Cerebellar nuclear complex (tissue), 1 donor: ENCODE results near the gene OR10A3.
"Not testable (repeated sequence)": the region's sequence is repeated elsewhere in the genome, so short reads cannot be mapped to it uniquely, and the experiment has no call there.

ENCODE experiments used
- DNase-seq, 2 experiments: peaks; one replicate each; lab custom pipeline; 2025; lab: John Stamatoyannopoulos, UW

Gene OR10A3

DNA sequence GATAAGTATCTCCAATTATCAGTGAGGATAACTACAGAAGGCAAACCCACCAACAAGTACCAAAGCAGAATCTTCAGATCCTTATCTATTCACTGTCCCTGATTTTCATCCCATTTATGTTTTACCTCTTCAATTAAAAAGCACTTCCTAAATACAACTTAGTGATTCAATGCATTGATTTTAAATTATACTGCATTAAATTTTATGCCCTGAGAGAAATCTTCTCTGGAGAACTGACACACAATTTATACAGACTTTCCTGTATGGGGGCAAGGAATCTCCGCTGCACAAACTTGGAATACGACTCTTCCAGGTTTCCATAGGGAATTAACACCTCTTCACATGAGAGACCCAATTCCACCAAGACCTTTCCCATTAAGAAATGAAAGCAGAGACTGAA is at the start of gene OR10A3:
OR10A3 (minus strand) TSS at position 101 of the 400 bp plus-strand sequence. CDS start 2,188 bp downstream, outside the sequence.
- no peak for DNase-seq

- not testable (repeated sequence) for DNase-seq
These were observed 46.0 kb upstream of the OR10A3 start for GRCh38 chr11:7987560-7987883.

DNA sequence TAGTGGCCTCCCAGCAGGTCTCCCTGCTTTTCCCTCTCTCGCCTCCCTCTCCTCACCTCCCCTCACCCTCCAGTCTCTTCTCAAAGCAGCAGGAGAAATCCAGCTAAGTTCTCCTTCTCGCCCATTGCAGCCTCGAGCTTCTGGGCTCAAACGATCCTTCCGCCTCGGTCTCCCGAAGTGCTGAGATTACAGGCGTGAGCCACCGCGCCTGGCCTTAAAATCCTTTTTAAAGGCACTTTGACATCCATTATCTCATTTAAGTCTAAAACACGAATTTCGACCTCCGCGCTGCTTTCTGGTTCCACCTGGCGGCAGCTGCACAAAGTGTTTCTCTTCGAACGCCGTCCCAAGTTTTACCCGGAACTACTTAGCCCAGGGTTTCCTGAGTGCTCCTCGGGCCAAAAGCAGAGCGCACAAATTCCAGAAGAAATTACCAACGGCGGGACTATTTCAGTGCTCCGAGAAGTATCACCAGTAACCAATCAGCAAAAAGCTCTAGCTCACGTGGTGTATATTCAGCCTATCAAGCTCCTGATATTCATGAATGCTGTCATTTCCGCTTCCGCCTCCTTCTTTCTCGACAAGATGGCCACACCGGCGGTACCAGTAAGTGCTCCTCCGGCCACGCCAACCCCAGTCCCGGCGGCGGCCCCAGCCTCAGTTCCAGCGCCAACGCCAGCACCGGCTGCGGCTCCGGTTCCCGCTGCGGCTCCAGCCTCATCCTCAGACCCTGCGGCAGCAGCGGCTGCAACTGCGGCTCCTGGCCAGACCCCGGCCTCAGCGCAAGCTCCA is 45.5 kb upstream of the OR10A3 start, which contains the start of gene EIF3F:
EIF3F (plus strand) TSS at position 570 of the 792 bp plus-strand sequence; CDS start at position 586, 16 bp downstream.
- peak; percentile 50 to 95 for DNase-seq

DNA sequence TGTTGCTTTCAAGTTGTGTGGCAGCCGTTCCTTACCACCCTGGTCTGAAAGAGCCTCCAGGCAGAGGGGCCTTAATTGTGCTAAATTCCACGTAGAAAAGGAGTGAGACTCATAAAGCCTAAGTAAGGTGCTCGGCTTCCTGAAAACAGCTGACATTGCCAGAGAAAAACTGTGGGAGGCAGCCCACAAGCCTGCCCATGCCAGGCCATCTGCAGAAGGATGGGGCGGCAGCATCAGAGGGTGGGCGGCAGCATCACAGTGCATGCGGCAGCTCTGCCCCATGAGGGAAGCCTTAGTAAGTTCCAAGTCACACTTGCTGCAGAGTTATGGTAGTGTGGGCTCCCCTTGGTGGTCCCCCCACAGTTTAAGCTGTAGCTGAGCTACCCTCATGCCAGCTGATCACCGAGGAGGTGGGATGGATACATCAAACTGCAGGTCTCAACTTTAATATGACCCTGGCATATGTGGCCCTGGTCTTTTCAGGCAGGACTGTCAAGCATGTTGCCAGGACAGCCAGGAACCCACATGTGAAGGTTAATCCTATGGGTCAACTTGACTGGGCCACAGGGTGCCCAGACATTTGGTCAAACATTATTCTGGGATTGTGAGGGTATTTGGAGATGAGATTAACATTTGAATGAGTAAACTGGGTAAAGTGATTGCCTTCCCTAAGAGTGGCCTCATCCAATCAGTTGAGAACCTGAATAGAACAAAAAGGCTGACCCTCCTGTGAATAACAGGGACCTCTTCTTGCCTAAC is 42.5 kb upstream of the OR10A3 start:
- no peak for DNase-seq

DNA sequence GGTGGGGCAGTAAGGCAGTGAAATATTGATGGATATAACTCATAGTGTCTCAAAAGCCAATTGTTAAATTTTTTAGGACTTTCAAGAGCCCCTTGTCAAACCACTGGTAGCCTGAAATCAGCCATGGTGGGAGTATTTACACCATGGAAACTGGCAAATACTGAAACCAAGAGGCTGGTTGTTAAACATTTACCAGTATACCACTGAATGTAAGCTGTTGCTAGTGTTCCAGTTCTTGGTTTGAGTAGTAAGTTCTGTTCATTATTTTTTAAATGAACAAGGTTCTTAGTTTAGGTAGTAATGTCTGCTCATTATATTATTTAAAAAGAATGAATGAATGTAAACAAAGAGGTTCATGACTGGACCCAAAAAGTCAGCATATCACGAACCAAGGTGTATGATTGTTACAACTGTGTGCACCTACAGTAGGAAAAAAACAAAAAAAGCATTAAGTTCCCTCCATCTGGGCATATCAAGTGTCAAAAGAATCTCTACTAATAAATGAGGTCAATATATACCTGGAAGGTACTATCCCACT is 41.1 kb upstream of the OR10A3 start:
- DNase-seq: no peak

DNA sequence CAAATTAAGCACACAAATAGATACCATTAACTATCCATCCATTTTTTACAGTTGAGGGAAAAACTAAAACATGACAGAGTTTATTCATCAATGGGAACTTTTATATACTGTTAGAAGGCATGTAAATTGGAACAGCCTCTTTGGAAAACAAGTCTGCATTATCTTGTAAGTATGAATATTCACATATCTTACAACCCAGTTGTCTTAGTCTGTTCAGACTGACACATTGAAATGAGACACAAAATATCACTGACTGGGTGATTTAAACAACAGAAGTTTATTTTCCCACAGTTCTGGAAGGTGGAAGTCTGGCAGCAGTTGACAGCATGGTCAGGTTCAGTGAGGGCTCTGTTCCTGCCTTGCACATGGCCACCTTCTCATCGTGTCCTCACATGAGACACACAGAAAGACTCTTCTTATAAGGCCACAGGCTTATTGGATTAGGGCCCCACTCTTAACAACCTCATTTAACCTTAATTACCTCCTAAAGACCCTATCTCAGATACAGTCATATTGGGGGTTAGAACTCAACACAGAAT is 40.2 kb upstream of the OR10A3 start:
- DNase-seq: no peak

DNA sequence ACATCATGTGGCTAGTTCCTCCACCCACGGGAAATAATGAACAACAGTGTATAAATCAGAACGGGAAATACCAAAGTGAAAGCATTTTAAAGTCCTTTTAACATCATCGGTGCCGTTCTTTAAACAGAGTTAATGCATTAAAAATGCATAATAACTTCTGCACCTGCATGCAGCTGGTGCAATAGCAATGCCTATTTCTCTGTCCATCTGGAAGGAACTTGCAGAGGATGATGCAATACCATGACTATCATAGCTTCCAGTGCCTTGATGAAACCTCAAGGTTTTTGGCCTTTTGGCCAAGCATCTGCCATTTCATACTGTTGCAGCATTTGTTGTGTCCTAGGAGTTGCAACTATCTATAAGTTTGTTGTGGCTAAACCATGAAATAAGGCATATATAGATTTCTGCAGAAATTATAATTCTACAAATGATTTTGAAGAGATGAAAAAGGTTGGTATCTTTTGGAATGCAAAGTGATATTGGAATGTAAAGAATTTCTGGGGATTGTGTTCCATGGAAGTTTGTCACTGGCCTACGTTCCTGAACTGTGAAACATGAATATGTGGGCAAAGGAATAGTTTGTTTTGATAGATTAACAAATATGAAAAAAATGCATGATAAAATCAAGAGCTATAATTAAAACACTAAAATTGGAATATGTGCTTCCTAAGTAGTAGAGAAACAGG is 35.9 kb upstream of the OR10A3 start:
- DNase-seq: no peak

DNA sequence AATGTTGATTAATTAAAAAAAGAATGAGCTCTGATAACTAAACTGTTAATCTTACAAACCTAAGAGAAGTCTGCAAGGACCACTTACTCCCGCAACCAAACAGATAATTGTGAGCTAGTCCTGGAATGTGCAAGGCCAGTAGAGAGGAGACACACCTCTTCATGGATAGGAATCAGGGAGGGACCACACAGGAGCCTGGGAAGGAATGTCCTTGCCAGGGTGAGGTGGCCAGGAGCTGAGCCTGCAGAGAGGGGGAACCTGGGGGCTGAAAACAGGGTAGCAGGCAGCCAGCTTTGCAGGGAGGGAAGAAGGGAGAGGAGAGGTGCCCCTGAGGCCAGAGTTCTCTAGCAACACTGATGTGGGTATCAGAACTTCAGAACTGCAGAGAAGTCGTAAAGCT is 33.2 kb upstream of the OR10A3 start:
- no peak for DNase-seq

DNA sequence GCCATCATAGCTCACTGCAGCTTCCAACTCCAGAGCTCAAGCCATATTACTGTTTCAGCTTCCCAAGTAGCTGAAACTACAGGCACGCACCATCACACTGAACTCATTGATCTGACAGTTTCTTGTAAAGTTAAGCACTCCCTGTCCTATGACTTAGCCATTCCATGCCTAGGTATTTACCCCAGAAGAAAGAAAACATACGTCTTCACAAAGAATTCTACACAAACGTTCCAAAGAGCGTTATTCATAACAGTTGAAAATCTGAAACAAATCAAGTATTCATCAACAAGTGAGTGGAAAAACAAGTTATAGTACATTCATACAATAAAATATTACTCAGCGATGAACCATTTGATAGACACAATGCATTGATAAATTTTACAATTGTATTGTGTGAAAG is 31.5 kb upstream of the OR10A3 start:
- DNase-seq: no peak

GRCh38 chr11:7971846-7972245 is 30.3 kb upstream of the OR10A3 start:
- no peak for DNase-seq

DNA sequence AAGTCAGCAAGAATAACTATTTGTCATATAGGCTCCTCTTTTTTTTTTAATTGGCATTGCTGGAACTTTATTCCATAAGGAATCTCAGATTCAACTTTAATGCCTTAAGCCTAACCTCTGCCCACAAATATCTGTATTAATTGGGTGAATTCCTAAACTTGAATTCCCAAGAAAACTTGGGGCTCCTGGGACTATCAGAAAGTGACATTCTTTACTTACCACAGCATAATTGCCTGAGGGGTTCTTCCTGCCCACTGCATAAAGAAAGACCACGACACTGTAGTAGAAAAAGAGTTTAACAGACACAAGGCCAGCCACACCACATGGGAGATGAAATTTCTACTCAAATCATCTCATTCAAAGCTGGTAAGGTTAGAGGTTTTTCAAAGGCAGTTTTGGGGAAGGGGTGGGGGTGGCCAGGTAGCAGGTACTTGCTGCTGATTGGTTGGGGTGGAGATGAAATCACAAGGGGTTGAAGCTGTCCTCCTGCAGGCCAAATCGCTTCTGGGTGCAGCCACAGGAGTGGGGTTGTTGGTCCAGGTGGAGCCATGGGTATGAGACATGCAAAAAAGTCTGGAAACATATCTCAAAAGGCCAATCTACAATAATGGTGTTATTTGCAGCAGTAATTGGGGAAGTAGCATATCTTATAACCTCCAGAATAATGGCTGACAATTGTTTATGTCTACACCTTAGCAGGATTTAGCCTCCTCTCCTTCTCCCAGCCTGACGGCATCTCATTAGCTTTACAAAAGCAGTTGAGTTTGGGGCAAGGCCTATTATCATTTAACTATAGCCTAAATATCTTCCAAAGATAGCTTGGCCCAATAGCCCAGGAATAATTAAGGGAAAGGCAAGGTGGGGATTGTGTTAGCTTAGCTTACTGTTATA is 28.5 kb upstream of the OR10A3 start:
- no peak for DNase-seq

GRCh38 chr11:7968686-7969085 is 27.2 kb upstream of the OR10A3 start:
- DNase-seq: no peak

DNA sequence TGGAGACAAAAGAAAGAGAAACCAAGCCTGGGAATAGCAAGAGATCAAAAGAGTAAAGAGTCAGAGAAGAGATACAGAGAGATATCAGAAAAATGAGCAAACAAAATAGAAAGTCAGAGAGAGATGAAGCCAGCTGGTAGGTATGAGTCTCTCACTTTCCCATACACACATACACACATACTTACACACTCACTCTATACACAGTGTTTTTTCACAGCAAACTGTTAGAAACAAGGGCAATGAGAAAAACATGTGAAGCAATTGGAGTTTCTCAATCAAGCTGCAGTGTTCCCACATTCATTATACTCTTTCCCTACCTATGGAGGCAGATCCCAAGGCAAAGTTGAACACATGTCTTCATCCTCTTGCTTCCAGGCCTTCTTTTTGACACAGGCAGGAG is 26.3 kb upstream of the OR10A3 start:
- no peak for DNase-seq

DNA sequence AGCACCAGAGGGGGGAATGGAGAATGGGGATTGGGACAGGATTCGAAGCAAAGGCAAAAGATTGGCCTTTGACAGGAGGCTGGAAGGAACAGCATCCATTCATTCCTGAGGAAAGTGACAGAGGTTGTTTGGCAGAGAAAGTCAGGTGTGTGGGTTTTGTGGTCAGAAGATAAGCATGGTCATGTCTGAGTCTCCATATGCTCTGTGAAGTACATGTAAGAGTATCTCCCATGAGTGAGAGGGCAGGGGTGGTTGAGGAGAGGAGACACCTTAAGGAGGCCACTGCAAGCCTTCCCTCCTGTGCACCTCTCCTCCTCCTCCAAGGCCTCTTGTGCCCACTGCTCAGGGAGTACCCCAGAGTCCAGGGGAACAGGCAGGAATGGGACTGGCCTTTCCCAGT is 25.6 kb upstream of the OR10A3 start:
- no peak for DNase-seq

DNA sequence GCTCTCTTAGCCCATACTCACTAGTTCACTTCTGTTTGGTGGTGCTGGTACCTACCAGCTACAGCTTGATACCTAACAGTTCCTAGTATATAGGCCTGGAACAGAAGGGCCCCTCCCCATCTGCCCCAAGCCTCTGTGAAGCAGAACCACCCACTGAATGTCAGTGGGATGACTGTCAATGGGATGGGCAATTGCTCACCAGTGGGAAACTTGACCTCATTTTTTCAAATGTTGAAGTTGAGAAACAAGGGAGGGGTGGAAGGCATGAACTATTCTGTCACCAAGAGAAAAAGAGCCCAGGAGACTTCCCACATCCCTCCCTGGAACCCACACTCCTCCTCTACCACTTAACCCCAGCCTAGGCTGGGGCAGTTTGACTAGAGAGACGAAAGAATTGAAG is 23.9 kb upstream of the OR10A3 start, which contains the start of gene NLRP10:
NLRP10 (minus strand) TSS at position 62 of the 400 bp plus-strand sequence. CDS start 1,952 bp downstream, outside the sequence.
- no peak for DNase-seq

DNA sequence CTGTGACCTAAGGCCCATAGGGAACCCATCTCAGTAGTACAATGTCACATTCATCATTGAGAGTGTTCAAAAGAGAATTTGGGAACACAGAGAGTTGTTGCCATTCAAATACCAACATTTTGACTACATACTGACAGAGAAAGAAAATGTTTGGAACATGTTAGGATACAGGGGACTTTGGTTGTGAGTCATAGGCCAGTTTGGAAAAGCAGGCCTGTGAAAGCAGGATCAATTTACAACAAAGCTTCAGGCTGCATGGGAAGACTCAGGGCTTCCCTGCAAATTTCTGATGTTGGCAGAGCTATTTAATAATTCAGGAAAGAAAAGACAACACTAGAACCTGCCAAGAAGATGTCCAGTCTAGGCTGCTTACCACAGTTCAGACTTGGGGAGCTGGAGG is 23.4 kb upstream of the OR10A3 start:
- no peak for DNase-seq

- no peak for DNase-seq
These were observed 22.8 kb upstream of the OR10A3 start for GRCh38 chr11:7964261-7964660.

DNA sequence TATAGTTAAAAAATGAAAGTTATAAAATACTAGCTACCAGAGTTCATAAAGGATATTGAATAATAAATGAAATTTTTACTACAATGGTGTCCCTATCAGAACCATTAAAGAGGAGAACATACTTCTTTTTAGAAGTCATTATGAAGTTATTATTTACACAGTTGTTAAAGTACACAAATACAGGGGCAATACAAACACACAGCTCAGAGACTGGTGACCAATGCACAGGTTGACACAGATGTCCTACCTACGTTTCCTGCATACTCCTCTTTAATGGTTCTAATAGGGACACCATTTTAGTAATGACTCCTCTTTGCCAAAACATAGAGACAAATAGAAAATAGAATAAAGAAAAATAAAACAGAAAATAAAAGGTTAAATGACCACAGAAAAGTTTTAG is 13.7 kb upstream of the OR10A3 start:
- DNase-seq: no peak

DNA sequence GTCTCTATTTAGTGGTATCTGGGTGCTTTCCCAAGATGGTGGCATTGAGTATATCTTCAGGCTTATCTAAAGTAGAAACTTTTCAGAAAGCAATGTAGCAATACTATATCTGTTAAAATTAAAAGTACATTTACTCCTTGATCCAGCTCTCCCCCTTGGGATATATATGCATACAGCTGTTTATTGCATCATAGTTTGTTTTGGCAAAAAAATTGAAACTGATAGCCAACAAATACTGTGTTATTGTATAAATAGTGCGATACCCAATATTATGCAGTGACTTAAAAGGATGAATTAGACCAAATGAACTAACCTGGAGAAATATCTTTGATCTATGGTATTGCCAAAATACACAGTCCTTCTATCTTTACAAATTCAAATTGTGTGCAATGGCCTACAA is 8.4 kb upstream of the OR10A3 start:
- DNase-seq: no peak

DNA sequence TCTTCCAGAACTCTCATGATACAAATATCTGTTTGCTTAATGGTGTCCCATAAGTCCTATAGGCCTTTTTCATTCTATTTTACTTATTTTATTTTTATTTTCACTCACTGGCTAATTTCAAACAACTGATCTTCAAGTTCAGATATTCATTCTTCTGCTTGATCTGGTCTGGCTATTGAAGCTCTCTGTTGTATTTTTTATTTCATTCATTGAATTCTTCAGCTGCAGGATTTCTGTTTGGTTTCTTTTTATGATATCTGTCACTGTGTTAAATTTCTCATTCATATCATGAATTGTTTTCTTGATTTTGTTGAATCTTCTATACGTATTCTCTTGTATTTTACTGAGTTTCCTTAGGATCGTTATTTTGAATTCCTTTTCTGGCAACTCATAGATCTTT is 2.6 kb upstream of the OR10A3 start:
- no peak for DNase-seq

GRCh38 chr11:7941146-7941545 is 362 bp downstream of the OR10A3 start:
- no peak for DNase-seq
